A549 (cell line): ENCODE measurements around the gene GRM7.

ENCODE experiments used
- CTCF ChIP-seq: fragments of >200 bp; sonication (Bioruptor Twin); formaldehyde crosslinking; IDR thresholded peaks from 3 replicates; pipeline ENCODE4 v1.5.1; 2016
- EP300 ChIP-seq, 2 experiments: fragments of >200 bp; sonication (Bioruptor Twin); formaldehyde crosslinking; IDR thresholded peaks; 2 replicates in 1 of 2; 3 replicates in 1 of 2; pipeline ENCODE4 v1.6.1; 2016 to 2017
- HOXA7 ChIP-seq: fragments of 250-450 bp; sonication (Bioruptor Pico); IDR thresholded peaks from 2 replicates; pipeline ENCODE4 v1.5.0; 2020; ENCODE audit warnings: mild to moderate bottlenecking, moderate library complexity
- MAFK ChIP-seq: fragments of 450-650 bp; IDR thresholded peaks from 2 replicates; pipeline ENCODE4 v1.6.1; 2014; ENCODE audit not compliant: partially characterized antibody
- NFE2L2 ChIP-seq: fragments of 150-350 bp; conservative IDR thresholded peaks from 2 replicates; pipeline ENCODE4 v1.6.1; 2014; ENCODE audit warnings: low read length
- POLR2A ChIP-seq: IDR thresholded peaks from 2 replicates; pipeline ENCODE4 v1.6.1; 2012; ENCODE audit warnings: mild to moderate bottlenecking, low read length
- RCOR1 ChIP-seq: fragments of 150-350 bp; IDR thresholded peaks from 2 replicates; pipeline ENCODE4 v1.6.1; 2014; ENCODE audit warnings: antibody characterized with exemption, low read length, low read depth
- RFX5 ChIP-seq: fragments of 450-650 bp; IDR thresholded peaks from 2 replicates; pipeline ENCODE4 v1.7.1; 2014; ENCODE audit warnings: antibody characterized with exemption, mild to moderate bottlenecking, moderate library complexity
- TP53 ChIP-seq: fragments of 250-450 bp; sonication (Bioruptor Pico); IDR thresholded peaks from 2 replicates; pipeline ENCODE4 v1.5.0; 2021; ENCODE audit warnings: mild to moderate bottlenecking, moderate library complexity
- ZNF302 ChIP-seq: fragments of 250-450 bp; sonication (Bioruptor Pico); IDR thresholded peaks from 2 replicates; pipeline ENCODE4 v1.9.0; 2021; ENCODE audit warnings: inconsistent platforms, mild to moderate bottlenecking, moderate library complexity
- TF ChIP-seq, protein P1 (sequence below): fragments of 150-350 bp; IDR thresholded peaks from 2 replicates; pipeline ENCODE4 v1.6.1; 2014; ENCODE audit warnings: low read depth, mild to moderate bottlenecking, low read length
- TF ChIP-seq, protein P2 (sequence below): fragments of >200 bp; sonication (Bioruptor Twin); formaldehyde crosslinking; IDR thresholded peaks from 3 replicates; pipeline ENCODE4 v1.6.1; 2016
- TF ChIP-seq, protein P3 (sequence below): IDR thresholded peaks from 2 replicates; pipeline ENCODE4 v1.6.1; 2012; ENCODE audit warnings: low read depth, borderline replicate concordance
- TF ChIP-seq, protein P4 (sequence below): fragments of 200-600 bp; sonication (generic); IDR thresholded peaks from 2 replicates; pipeline ENCODE4 v1.6.1; 2016; ENCODE audit warnings: antibody characterized with exemption, mild to moderate bottlenecking, moderate library complexity

GRCh38 chr3:7545334-7545733 lies 684.4 kb downstream of the GRM7 start:
- TF ChIP-seq CTCF (no peak), POLR2A (no peak), EP300 (IDR thresholded peaks at IDR 0.05) (no peak), HOXA7 (no peak), RCOR1 (no peak), TP53 (no peak), NFE2L2 (no peak), MAFK (no peak), ZNF302 (CRISPR knock-in tag) (no peak), RFX5 (no peak)
- TF ChIP-seq, protein P1, sequence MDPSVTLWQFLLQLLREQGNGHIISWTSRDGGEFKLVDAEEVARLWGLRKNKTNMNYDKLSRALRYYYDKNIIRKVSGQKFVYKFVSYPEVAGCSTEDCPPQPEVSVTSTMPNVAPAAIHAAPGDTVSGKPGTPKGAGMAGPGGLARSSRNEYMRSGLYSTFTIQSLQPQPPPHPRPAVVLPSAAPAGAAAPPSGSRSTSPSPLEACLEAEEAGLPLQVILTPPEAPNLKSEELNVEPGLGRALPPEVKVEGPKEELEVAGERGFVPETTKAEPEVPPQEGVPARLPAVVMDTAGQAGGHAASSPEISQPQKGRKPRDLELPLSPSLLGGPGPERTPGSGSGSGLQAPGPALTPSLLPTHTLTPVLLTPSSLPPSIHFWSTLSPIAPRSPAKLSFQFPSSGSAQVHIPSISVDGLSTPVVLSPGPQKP, result no peak
- TF ChIP-seq, protein P2, sequence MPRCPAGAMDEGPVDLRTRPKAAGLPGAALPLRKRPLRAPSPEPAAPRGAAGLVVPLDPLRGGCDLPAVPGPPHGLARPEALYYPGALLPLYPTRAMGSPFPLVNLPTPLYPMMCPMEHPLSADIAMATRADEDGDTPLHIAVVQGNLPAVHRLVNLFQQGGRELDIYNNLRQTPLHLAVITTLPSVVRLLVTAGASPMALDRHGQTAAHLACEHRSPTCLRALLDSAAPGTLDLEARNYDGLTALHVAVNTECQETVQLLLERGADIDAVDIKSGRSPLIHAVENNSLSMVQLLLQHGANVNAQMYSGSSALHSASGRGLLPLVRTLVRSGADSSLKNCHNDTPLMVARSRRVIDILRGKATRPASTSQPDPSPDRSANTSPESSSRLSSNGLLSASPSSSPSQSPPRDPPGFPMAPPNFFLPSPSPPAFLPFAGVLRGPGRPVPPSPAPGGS, result no peak
- TF ChIP-seq, protein P3, sequence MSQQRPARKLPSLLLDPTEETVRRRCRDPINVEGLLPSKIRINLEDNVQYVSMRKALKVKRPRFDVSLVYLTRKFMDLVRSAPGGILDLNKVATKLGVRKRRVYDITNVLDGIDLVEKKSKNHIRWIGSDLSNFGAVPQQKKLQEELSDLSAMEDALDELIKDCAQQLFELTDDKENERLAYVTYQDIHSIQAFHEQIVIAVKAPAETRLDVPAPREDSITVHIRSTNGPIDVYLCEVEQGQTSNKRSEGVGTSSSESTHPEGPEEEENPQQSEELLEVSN, result no peak
- TF ChIP-seq, protein P4, sequence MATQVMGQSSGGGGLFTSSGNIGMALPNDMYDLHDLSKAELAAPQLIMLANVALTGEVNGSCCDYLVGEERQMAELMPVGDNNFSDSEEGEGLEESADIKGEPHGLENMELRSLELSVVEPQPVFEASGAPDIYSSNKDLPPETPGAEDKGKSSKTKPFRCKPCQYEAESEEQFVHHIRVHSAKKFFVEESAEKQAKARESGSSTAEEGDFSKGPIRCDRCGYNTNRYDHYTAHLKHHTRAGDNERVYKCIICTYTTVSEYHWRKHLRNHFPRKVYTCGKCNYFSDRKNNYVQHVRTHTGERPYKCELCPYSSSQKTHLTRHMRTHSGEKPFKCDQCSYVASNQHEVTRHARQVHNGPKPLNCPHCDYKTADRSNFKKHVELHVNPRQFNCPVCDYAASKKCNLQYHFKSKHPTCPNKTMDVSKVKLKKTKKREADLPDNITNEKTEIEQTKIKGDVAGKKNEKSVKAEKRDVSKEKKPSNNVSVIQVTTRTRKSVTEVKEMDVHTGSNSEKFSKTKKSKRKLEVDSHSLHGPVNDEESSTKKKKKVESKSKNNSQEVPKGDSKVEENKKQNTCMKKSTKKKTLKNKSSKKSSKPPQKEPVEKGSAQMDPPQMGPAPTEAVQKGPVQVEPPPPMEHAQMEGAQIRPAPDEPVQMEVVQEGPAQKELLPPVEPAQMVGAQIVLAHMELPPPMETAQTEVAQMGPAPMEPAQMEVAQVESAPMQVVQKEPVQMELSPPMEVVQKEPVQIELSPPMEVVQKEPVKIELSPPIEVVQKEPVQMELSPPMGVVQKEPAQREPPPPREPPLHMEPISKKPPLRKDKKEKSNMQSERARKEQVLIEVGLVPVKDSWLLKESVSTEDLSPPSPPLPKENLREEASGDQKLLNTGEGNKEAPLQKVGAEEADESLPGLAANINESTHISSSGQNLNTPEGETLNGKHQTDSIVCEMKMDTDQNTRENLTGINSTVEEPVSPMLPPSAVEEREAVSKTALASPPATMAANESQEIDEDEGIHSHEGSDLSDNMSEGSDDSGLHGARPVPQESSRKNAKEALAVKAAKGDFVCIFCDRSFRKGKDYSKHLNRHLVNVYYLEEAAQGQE, result no peak
